ELR (cell line): ENCODE data around the gene EXOSC6.
A peak's percentile ranks its signal among the peaks of the same experiment; 100 is the strongest.
"Not testable (repeated sequence)": the region's sequence is repeated elsewhere in the genome, so short reads cannot be mapped to it uniquely, and the experiment has no call there.

Experiments
- DNase-seq: peaks from one replicate; pipeline ENCODE4 v3.0.0-alpha.2; 2015; ENCODE audit warnings: low read depth

EXOSC6 gene

DNA sequence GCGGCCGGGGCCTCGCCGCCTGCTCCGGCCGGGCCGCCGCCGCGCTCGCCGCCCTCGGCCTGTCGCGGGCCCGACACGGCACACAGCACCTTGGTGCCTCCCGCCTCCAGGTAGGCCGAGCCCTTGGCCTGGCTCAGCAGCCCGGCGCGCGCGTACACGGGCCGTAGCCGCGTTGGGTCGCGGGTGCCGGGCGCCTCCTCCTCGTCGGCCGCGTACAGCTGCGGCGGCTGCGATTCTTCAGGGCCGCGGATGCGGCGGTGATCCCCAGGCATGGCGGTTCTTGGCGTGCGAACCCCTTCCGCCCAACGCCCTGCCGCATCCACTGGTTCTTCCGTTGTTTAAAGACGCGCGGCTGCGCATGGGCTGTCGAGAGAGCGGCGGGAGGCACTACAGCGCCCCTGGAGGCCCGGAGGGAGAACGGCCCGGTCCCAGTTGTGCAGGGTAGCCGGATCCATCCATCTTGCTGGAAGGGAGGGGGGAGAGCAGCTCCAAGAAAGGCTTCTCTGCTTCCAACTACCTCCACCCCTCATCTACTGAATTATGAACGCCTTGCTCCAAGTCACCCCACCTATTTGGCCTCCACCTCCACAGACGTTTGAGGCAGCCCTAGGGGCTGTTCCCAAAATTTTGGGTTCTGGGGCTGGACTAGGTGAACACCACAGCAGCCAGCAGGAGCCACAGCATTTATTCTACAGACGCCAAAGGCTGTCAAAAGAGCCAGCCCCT is at the start of gene EXOSC6:
Gene EXOSC6, minus strand, starts transcription at position 312 of the 726 bp plus-strand sequence. Its CDS starts 40 bp downstream, at position 272.
- peak; percentile 97 for DNase-seq

DNA sequence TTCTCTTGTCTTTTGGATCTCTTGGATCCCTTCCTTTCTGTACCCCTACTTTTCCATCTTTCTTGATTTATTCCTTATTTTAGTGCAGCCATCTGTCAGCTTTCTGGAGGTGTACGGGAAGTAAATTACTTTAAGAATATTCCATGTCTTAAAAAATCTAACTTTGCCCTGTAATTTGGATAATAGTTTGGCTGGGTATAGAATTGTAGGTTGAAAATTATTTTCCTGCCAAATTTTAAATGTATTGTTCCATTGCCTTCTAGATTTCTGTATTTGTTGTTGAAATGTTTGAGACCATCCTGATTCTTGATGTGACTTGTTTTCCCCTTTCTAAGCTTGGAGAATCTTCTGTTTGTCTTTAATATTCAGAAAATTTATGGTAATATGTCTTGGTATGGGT is 49.4 kb upstream of the EXOSC6 start:
- DNase-seq, result no peak

DNA sequence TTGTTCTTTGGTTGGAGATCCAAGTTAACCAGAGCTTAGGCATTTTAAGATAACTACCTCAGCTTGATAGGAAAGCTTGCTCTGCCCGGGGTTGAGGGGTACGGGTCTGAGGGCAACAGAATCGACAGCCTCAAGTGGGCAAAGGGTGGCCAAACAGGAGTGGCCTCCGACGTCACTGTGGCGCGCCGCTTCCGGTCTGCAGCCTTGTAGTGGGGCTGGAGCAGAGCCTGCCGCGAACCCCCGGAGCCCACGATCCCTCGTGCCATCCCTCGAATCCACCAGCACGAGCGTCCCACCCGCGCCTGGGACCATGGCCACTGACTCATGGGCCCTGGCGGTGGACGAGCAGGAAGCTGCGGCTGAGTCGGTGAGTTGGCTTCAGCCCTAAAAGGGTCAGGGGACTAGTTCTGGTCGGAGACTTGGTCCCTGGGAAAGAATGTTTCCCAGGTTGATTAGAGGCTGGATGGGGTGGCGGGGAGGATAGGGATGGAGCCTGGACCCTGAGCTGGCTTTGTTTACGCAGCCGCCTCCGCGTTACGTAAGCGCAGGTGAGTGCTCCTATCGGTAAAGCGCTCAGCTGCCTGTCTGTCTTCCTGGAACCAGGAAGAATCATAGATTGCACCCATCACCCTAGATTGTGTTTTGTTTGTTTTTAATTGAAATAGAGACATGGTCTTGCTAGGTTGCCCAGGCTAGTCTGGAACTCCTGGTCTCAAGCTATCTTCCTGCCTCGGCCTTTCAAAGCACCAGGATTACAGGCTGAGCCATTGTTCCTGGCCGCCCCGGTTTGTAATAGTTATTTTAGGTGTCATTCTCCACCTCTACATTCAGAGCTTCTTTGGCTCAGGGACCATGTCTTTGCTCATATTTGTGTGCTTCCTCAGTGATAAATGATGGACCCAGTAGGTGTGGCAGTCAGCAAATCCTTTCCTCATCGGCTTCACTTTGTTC is 47.5 kb upstream of the EXOSC6 start, which contains the start of gene DDX19B:
Gene DDX19B, plus strand, starts transcription at position 199 of the 951 bp plus-strand sequence. Its CDS starts 112 bp downstream, at position 311.
- peak; percentile 77 for DNase-seq

DNA sequence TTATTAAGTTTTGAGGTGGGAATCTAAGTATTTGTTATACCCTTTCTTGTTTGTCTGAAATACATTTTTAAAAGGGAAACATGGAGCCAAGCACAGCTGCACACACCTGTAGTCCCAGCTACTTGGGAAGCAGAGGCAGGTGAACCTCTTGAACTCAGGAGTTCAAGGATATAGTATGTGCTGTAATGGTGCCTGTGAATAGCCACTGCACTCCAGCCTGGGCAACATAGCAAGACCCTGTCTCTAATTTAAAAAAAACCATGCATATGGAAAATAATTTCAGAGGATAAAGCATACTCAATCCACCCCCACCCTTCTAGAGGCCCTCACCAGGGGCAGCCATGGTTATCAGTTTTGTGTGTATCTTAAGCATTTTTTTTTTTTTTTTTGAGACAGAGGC is 43.9 kb upstream of the EXOSC6 start:
- no peak for DNase-seq

DNA sequence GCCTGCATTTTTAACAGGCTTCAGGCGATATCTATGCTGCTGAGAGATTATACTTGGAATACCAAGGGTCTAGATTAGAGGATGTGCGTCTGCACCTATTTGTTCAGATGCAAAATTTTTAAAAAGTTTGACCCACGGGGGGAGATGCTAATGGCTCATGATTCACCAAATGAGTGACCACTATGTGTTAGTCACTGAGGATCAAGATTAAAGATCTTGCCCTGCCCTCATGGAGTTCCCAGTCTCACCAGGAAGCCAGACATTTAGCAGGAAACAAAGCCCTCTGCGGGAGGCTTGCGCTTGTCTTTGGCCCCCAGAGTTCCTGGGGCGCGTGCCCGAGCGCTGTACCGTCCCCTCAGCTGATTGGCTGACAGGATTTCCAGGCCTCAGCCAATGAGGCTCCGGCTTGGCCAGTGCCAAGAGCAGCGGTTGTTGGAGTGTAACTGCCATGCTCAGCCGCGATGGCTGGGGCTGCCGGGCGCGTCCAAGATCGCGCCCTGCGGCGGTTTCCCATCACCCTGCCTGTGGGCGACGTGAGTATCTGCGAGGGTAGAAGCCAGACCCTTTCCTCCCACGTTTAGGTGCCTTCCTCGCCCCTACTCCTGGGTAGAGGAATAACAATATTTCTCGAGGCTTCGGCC is 42.8 kb upstream of the EXOSC6 start:
- no peak for DNase-seq

DNA sequence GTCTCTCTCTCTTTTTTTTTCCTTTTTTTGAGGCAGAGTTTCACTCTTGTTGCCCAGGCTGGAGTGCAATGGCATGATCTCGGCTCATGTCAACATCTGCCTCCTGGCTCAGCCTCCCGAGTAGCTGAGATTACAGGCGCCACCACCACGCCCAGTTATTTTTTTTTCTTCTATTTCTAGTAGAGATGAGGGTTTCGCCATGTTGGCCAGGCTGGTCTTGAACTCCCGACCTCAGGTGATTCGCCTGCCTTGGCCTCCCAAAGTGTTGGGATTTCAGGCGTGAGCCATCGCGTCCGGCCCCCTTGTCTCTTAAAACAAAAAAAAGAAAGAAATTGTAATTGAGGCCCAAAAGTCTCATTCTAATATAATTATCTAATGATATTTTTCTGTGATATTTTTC is 40.4 kb upstream of the EXOSC6 start:
- DNase-seq, result not testable (repeated sequence)

DNA sequence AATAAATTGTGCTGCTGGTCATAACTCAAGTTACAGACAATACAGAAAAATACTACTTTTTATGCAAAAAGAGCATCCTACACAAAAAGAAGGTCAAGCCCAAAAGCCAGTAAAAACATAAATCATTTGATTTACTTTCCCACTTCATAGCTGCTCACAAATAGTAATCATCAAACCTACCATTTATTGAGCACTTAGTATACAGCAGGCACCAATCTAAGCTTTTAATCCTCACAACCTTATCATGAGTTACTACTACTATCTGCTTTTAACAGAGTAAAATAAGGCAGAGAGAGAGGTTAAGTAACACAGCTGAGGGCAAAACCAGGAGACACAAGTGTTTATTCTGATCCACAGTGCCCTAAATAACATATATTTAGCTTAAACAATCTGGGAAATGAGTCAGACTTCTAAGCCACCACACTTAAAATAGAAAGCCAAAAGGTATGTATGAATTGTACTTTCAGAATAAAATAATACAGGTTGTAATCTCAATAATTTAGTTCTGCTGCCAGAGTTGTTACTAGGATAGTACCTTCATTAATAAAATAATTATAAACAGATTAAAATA is 39.3 kb upstream of the EXOSC6 start:
- DNase-seq, result peak; percentile 56

DNA sequence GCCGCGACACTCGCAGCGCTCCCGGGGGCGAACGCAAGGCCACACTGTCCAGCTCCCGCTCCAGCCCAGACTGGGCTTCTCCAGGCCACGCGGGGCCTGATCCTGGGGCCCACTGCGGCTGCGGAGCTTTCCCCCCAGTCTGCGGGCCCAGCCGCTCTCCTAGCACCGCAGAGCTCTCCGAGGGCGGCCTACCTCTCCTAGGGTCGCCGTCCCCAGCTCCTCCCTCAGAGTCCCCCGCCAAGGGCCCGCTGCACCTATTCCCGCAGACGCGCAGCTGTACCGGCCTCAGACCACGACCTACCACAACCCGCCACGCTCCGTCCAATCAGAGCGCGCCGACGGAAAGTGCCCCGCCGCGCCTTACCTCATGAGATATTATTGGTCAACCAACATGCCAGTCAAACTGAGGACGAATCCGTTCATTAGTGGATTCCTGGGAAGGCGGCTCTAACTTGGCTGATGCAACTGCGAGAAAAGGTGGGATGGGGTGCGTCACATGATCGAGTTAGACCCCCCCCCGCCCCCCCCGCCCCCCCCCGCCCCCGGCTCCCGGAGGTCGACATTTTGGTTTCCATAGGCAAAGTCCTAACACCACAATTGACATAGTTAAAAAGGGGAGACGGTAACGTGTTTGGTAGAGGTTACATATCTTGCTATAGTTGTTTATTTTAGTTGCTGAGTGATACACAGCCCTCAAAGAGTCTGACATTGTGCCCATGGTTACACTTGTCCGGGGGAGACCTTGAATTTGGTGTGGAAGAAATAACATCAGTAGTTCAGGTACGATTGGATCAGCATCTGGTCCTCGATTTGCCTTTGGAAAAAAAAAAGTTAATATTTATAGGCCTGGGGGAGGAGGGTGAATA is 37.7 kb upstream of the EXOSC6 start, which contains the start of gene AARS1:
Gene AARS1, minus strand, starts transcription at position 278 of the 866 bp plus-strand sequence. CDS start 6,743 bp downstream, outside the sequence.
- peak; percentile 100 for DNase-seq

DNA sequence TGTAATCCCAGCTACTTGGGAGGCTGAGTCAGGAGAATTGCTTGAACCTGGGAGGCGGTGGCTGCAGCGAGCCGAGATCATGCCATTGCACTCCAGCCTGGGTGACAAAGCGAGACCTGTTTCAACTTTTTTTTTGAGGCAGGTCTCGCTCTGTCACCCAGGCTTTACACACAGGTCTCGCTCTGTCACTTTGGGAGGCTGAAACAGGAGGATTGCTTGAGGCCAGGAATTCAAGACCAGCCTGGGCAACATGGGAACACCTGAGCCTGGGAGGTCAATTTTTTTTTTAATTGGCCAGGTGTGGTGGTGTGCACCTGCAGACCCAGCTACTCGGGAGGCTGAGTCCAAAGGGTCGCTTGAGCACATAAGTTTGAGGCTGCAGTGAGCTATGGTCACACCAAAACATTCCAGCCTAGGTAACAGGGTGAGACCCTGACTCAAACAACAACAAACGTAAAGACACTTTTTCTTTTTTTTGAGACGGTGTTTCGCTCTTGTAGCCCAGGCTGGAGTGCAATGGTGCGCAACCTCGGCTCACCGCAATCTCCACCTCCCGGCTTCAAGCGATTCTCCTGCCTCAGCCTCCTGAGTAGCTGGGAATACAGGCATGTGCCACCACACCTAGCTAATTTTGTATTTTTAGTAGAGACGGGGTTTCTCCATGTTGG is 35.7 kb upstream of the EXOSC6 start:
- DNase-seq, result not testable (repeated sequence)

DNA sequence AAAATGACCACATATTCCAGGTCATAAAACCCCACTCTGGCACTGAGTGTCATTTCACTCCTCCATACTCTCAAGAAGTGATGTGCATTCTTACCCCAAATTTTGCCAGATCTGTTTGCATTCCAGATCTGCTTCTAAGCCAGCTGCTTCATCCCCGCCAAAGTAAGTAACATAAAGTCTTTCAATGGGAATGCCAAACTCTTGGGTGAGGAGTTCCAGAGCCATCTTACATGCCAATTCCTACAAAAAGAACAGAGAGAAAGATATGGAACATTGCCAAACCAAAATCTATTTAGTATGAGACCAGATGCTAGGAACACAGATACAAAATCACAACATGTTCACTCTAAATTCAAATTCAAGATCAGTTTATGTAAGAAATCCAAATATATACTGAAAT is 24.7 kb upstream of the EXOSC6 start:
- no peak for DNase-seq

DNA sequence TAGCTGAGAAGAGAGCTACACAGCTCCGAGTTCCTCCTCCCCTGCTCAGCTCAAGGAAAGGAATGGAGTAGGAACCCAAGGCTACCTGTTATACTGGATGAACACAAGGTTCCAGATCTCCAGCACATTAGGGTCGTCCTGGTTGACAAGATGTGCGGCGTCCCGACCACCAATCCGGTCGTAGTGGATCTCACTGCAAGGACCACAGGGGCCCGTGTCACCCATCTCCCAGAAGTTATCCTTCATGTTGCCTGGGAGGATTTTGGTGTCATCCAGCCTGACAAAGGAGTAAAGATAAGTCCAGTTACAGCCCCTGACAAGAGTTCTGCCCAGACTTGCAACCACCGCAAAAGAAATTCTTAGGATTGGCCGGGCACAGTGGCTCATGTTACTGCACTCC is 20.0 kb upstream of the EXOSC6 start:
- no peak for DNase-seq

DNA sequence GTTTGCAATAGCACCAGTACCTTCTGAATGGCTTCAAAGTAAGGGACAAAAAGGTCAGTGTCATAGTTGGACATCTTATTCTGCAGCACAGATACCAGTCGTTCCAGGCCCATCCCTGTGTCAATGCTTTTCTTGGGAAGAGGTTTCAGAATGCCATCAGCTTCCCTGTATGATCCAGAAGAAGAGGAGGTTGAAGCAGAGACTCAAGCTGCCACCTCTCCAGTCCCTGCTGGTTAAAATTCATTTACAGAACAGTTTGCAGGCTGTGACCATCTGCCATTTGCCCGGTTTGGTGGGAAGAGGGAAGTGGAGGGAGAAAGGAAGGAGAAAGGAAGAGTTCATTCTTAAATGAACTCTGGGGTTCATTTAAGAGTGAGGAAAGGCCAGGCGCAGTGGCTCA is 18.4 kb upstream of the EXOSC6 start:
- DNase-seq, result no peak

DNA sequence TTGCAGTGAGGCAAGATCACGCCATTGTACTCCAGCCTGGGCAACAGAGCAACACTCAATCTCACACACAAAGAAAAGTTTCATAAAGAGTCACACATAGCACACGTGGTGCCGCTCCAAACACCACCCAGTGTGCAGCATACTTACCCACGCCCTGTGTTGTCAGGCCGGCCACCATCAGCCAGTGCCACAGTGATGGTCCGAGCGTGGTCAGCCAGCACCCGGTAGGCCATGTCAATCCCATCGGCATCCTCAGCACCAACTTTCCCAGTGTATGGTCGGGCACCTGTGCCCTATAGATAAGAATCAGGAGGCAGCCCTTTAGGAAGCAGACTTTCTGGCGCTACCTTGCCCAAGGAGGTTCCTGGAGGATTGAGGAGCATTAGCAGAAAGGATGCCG is 17.7 kb upstream of the EXOSC6 start:
- no peak for DNase-seq

DNA sequence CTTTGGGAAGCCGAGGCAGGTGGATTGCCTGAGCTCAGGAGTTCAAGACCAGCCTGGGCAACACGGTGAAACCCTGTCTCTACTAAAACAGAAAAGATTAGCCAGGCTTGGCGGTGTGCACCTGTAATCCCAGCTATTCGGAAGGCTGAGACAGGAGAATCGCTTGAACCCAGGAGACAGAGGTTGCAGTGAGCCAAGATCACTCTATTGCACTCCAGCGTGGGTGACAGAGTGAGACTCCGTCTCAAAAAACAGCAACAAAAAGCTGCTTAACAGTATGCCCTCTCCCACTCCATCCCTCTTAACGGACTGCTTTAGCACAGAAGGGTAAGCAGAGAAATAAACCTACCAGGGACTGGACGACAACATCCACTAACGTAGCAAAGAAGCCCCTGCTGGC is 16.2 kb upstream of the EXOSC6 start:
- not testable (repeated sequence) for DNase-seq

DNA sequence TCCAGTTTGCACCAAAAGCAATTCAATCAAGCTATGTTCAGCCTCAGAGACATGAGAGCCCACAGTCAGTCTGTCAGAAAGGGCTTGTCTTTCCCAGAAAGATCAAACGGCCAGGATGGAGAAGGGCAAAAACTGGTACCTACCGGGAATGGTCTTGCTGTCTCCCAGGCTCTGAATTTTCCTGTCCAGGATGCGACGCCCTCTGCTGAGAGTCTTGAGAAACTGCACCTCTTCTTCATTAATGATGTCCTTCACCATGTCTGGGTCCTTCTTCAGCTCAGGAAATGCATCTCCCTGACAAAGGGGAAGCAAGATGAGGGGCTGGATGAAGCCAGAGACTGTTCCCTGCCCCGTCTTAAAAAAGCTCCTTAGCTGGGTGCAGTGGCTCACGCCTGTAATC is 15.8 kb upstream of the EXOSC6 start:
- DNase-seq, result peak; percentile 75

DNA sequence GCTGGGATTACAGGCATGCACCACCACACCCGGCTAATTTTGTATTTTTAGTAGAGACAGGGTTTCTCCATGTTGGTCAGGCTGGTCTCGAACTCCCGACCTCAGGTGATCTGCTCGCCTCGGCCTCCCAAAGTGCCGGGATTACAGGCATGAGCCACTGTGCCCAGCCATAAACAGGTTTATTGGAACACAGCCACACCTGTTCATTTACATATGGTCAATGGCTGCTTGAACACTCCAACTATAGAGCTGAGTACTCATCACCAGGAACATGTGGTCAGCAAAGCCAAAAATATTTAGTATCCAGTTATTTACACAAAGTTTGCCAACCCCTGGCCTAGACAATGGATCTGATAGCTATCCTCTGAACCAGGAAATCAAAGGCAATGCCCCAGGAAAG is 8.2 kb upstream of the EXOSC6 start:
- not testable (repeated sequence) for DNase-seq

DNA sequence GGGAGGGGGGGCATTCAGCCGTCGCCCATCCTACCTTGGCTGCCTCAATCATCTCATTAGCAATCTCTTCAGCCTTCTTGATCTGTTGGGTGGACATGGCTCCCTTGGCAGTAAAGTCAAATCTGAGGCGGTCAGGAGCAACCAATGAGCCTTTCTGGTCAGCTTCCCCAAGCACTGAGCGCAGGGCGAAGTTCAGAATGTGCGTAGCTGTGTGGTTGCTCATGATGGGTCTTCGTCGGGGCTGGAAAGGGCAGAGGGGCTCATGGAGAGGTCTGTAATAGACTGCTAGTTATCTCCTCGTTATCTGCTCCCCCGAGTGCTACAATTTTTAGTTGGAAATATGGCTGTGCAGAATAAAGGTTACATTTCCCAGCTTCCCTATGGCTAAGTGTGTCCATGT is 7.2 kb upstream of the EXOSC6 start:
- DNase-seq, result no peak

DNA sequence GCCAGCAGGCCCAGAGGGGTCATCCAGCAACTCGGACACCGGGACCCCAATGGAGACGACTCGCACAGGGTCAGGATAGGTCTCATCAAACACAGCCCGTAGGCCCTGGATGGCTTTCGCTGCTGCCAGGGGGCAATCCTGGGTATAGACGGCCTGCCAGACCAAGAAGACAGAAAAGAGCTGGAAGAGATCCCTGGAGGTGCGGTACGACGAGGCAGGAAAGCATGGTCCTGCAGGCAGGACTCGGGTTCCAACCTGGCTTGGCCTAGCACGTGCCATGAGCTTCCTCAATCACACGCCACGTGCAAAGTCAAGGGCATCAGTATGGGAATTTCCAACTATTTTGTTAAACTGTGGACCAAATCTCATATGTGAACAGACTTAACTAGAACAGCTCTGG is 6.3 kb upstream of the EXOSC6 start:
- no peak for DNase-seq

DNA sequence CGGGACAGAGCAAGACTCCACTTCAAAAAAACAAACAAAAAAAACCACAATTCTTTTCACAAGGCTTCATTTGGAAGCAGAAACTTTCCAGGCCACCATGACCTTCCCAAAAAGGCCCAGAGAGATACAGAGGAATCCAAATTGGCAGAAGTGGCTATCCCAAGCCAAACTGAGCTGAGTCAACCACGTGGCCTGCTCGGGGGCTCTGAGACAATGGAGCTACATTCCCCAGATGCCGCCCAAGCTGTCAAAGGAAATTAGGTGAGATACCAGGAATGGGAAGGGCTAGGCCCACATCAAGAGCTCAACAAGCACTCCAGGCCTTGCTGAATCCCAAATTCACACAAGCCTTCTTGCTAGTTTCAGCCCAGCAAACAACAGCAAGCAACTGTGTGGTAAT is 5.7 kb upstream of the EXOSC6 start:
- no peak for DNase-seq

DNA sequence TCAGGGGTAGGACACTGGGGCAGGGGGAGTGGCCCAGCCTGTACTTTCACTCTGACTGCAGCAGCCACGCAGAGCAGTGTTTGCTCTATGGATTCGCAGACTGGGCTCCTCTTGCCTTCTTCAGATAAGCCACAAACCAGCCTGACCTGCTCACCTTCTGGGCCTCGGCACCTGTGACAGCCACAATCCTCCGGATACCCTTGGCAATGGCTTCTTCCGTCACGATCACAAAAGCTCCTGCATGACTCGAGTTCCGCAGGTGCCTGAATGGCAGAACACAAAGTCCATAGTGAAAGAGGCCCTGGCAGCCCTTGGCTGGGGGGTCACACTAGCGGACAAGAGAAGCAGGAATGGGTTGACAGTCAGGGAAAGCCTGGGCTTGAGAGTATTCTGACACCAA is 3.8 kb upstream of the EXOSC6 start:
- no peak for DNase-seq

DNA sequence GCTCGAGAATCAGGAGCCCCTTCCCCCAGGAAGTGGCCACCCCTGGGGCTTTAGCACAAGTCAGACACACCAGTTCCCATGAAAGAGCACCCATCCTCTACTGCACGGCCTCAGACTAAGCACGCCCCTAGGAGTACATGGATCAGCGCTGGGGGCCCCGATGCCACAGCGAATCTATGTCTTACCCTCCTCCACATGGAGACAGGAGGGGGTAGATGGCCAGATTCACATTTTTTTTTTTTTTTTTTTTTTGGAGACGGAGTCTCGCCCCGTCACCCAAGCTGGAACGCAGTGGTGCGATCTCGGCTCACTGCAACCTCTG is 3.2 kb upstream of the EXOSC6 start:
- no peak for DNase-seq
